Measurements from ENCODE around the gene L1CAM. TPM values are rescaled to one million over a fixed set of nuclear protein-coding genes. Genes with fewer than 3 reads are reported as not detected.

L1CAM gene
- total and polyA plus RNA-seq, 2 of the 8 experiments (the other 6 are each of a cell fraction or from before 2014, with no cell fraction given) = 11.0 to 43.0 TPM

DNA sequence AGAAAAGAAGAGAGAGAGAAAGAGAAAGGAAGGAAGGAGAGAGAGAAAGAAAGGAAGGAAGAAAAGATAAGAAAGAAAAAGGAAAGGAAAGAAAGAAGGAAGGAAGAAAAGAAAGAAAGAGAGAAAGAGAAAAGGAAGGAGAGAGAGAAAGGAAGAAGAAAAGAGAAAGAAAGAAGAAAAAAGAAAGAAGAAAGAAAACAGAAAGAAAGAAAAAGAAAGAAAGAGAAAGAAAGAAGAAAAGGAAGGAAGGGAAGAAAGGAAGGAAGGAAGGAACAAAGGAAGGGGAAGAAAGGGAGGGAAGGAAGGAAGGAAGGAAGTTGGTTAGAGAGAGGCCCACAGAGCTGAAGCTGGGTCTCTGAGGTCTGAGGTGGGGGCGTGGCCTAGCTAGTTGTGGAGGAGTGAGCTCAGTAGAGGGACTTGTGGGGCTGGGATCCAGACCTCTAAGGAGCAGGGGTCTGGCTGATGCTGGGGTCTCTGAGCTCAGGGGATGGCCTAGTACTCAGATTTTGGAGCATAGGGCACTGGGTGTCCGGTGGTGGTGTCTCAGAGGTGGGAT is 28.5 kb downstream of the L1CAM start:
- H3K14ac ChIP-seq (ENCODE audit: insufficient read length) = no peak overlapping the region
- H3K4ac ChIP-seq (replicated peaks; ENCODE audit: insufficient read length, low read depth, low read length) = no peak overlapping the region
- 73% methylated on average over 2 of the region's 2 CpGs; no CpG with 5 or more reads in 1 of the 2 experiments for WGBS, 2 experiments (ENCODE audit: extremely low coverage in 1 of 2, insufficient coverage in 1 of 2, insufficient read length in 1 of 2, insufficient replicate concordance in 2 of 2, low coverage in 1 of 2, low lambda C conversion rate in 2 of 2, missing lambda C conversion rate in 1 of 2)
- H3K23ac ChIP-seq (ENCODE audit: insufficient read length) = no peak overlapping the region
- H4K5ac ChIP-seq (ENCODE audit: insufficient read length, low read depth, low read length) = no peak overlapping the region
- no peak overlapping the region for H2BK20ac ChIP-seq (ENCODE audit: low read length)
- DNase-seq (ENCODE audit: low read depth in 1 of 2, low spot score in 2 of 2) (no peak), FAIRE-seq (no peak)
- no peak overlapping the region for H2BK15ac ChIP-seq (ENCODE audit: low read length)
- ChIA-PET CTCF (ENCODE audit: partially characterized antibody) (interaction anchor here (1.0 to 1.5 kb wide), 2 partner anchors 14 to 38 kb away, joined by 3 to 4 read pairs; no protein-coding TSS in a partner anchor), POLR2A (ENCODE audit: partially characterized antibody) (interaction anchor here (1.1 kb wide), 1 partner anchor 12 kb away, joined by 3 read pairs; no protein-coding TSS in a partner anchor)
- no peaks in the 10 kb centered on the region for H3K9me3 ChIP-seq (ENCODE audit: insufficient read depth in 2 of 2, low read depth in 1 of 2, low read length in 1 of 2)
- no peak overlapping the region for H3K4me2 ChIP-seq (ENCODE audit: insufficient read depth in 1 of 2, low read depth in 2 of 2, low read length in 2 of 2)
- H2BK12ac ChIP-seq (ENCODE audit: low read depth, low read length) = no peak overlapping the region
- no peaks in the 10 kb centered on the region; a peak in 1 of 7 replicates for H3K27me3 ChIP-seq (replicated peaks in 1 of 4; ENCODE audit: control insufficient read depth in 3 of 4, extremely low read depth in 1 of 4, insufficient read depth in 3 of 4, low read length in 3 of 4)
- H3K56ac ChIP-seq (replicated peaks; ENCODE audit: insufficient read length, low read depth, low read length) = no peak overlapping the region
- H3K9ac ChIP-seq (replicated peaks in 1 of 4; ENCODE audit: extremely low read depth in 1 of 4, low read depth in 3 of 4, low read length in 3 of 4) = no peak overlapping the region
- no peaks in the 10 kb centered on the region for H3K36me3 ChIP-seq (ENCODE audit: control insufficient read depth in 2 of 4, insufficient read depth in 4 of 4, low read length in 3 of 4)
- peaks cover 0 to 5% (median 0%) of the 10 kb centered on the region in 4 experiments; a peak in 3 of 7 replicates for H3K4me1 ChIP-seq (replicated peaks in 1 of 4; ENCODE audit: control insufficient read depth in 3 of 4, insufficient read depth in 4 of 4, low read length in 3 of 4)
- H2AK5ac ChIP-seq (ENCODE audit: low read depth, low read length) = no peak overlapping the region
- no peak overlapping the region for H3K4me3 ChIP-seq (ENCODE audit: extremely low read depth in 1 of 4, insufficient read depth in 2 of 4, low read depth in 3 of 4, low read length in 4 of 4)
- H2AFZ ChIP-seq (ENCODE audit: low read length) = no peak overlapping the region
- H4K8ac ChIP-seq (ENCODE audit: extremely low read depth, insufficient read depth, low read length) = no peak overlapping the region
- no peaks in the 10 kb centered on the region for H4K20me1 ChIP-seq (replicated peaks in 1 of 2; ENCODE audit: control insufficient read depth in 1 of 2, insufficient read depth in 2 of 2, low read length in 2 of 2)
- no peak overlapping the region for H4K91ac ChIP-seq (replicated peaks; ENCODE audit: insufficient read length, low read length)
- TF ChIP-seq SAP30 (IDR thresholded peaks at IDR 0.05; ENCODE audit: insufficient read depth, insufficient replicate concordance, low read length) = no peak
- no peak for TF ChIP-seq CBX8 (IDR thresholded peaks at IDR 0.05; ENCODE audit: borderline replicate concordance, low read depth, low read length)
- no peak for TF ChIP-seq KDM5A (IDR thresholded peaks at IDR 0.05; ENCODE audit: low read length)
- TF ChIP-seq, protein P1, sequence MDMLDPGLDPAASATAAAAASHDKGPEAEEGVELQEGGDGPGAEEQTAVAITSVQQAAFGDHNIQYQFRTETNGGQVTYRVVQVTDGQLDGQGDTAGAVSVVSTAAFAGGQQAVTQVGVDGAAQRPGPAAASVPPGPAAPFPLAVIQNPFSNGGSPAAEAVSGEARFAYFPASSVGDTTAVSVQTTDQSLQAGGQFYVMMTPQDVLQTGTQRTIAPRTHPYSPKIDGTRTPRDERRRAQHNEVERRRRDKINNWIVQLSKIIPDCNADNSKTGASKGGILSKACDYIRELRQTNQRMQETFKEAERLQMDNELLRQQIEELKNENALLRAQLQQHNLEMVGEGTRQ (IDR thresholded peaks at IDR 0.05; ENCODE audit: low read length) = no peak
- no peak for TF ChIP-seq TEAD4 (IDR thresholded peaks at IDR 0.05; ENCODE audit: low read depth, low read length)
- no peak for TF ChIP-seq GTF2F1 (IDR thresholded peaks at IDR 0.05; ENCODE audit: borderline replicate concordance, low read depth, low read length)
- TF ChIP-seq CHD1 (IDR thresholded peaks at IDR 0.05; ENCODE audit: low read depth, low read length) = no peak
- TF ChIP-seq RNF2 (IDR thresholded peaks at IDR 0.05; ENCODE audit: borderline replicate concordance, low read depth, low read length, missing control alignments, poor library complexity, severe bottlenecking) = no peak
- no peak for TF ChIP-seq RBBP5 (IDR thresholded peaks at IDR 0.05; ENCODE audit: borderline replicate concordance, low read depth, low read length)
- TF ChIP-seq, protein P2, sequence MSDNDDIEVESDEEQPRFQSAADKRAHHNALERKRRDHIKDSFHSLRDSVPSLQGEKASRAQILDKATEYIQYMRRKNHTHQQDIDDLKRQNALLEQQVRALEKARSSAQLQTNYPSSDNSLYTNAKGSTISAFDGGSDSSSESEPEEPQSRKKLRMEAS (IDR thresholded peaks at IDR 0.05) = no peak
- H3K18ac ChIP-seq (ENCODE audit: extremely low read depth, low read length) = no peak overlapping the region
- no peak overlapping the region for H3K27ac ChIP-seq (ENCODE audit: low read depth, low read length)
- H2BK5ac ChIP-seq (ENCODE audit: low read depth, low read length) = no peak overlapping the region
- no peaks in the 10 kb centered on the region for H3K79me2 ChIP-seq (ENCODE audit: control insufficient read depth in 1 of 2, insufficient read depth in 2 of 2, low read length in 2 of 2)
- no peaks in the 10 kb centered on the region for H3K23me2 ChIP-seq (ENCODE audit: low read depth, low read length)
- H3K79me1 ChIP-seq (ENCODE audit: low read depth, low read length) = no peaks in the 10 kb centered on the region
- no peak overlapping the region for H2BK120ac ChIP-seq (replicated peaks; ENCODE audit: low read depth, low read length)
